ENCODE results near the gene RHBDD3.

Gene RHBDD3

DNA sequence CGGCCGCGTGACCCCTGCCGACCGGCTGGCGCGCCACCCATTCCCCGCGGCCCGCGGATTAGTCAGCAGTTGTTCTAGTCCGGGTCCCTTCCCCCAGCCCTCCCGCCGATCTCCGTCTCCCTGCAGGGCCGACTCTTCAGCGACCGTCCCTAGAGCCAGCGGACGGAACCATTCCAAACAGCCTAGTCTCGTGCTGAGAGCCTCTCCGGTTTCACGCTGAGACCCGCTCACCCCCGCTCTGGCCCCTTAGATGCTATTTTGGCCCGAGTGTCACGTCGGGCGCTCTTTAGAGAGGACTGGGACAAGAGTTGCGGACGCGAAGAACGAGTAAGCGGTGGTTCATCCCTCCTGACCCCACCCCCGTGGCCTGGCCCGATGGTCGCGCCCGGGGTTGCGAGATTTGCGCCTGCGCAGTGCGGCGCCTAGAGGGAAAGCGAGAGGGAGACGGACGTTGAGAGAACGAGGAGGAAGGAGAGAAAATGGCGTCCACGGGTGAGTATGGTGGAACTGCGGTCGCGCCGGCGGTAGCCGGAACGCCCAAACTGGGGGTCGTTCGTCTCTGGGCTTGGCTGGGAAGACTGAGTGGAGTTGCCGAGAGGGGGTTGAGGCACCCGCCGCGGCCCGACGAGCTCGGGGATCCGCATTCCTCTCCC is at the start of gene RHBDD3, which contains the start of gene EWSR1:
RHBDD3 (minus strand) TSS at position 124 of the 653 bp plus-strand sequence. CDS start 2,355 bp downstream, outside the sequence.
EWSR1 (plus strand) TSS at position 411 of the 653 bp plus-strand sequence; CDS start at position 480, 69 bp downstream.
- peak; percentile 94 to 95 for DNase-seq (ENCODE audit: low read depth in 1 of 2, low spot score in 1 of 2)

DNA sequence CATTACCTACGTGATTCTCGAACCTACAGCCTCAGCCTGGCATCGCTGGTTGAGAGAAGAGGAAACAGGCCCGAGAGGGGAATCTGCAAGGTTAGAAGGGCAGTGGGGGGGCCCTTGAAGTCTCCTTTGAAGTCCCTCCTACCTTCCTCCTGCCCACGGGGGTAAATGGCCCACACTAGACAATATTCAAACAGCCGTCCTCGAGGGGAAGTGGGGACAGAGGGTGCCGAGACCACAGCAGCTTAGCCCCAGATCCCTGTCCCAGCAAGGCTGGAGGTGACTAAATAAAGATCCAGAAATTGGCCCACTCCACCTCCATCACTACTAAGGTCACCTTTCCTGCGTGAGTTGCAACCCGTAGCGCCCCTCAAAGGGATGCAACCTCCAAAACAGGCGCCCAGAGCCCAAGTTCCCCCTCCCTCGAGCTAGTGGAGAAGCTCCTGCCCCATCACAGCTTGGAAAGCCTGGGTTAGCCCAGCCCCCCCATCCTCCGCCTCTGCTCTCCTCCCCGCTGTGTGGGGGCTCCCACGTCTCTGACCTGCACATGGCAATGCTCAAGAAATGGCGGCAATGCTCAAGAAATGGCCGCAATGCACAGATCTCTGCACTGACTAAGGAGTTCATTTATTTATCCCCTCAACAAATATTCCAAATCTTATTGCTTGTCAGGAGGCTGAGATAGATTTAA is 48.5 kb upstream of the RHBDD3 start:
- no peak for DNase-seq (ENCODE audit: low read depth in 1 of 2, low spot score in 1 of 2)

DNA sequence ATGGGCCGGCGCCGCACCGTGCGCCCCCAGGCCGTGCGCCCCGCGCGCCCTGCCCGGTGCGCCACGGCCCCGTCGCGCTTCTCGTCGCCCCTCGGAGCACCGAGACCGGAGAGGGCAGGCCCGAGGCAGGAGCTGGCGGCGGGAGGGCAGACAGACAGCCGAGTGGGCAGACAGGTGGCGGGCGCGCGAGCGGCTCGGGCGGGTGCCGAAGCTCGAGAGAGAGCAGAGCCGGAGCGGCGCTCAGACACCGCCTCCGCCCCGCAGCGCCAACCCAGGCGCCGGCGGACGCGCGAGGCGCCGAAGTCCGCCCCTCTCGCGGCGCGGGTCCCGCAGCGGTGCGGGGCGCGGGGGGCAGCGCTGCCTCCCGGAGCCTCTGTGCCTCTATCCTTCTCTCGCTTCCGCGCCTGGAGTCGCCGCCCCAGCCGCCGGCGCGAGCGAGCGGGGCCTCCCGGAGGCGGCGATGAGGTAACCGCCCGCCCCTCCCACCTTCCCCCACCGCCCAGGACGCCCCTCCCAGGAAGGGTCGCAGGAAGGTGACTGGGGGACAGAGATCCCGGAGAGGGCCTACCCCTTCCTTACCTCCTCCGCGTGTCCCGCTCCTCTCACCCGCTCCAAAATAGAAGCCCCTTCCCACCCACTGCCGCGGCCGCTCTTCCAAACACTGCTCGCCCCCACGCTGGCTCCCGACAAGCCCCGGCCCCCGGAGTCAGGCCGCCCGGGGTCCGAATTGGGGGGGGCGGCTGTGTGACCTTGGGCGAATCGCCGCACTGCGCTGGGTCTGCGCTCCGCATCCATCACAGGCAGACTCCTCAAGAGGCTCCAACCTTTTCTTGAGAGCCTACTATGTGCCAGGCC is 47.7 kb upstream of the RHBDD3 start, which contains the start of gene RASL10A:
RASL10A (minus strand) TSS at position 412 of the 855 bp plus-strand sequence. CDS start 451 bp downstream, outside the sequence.
- DNase-seq (ENCODE audit: low read depth in 1 of 2, low spot score in 1 of 2): no peak

DNA sequence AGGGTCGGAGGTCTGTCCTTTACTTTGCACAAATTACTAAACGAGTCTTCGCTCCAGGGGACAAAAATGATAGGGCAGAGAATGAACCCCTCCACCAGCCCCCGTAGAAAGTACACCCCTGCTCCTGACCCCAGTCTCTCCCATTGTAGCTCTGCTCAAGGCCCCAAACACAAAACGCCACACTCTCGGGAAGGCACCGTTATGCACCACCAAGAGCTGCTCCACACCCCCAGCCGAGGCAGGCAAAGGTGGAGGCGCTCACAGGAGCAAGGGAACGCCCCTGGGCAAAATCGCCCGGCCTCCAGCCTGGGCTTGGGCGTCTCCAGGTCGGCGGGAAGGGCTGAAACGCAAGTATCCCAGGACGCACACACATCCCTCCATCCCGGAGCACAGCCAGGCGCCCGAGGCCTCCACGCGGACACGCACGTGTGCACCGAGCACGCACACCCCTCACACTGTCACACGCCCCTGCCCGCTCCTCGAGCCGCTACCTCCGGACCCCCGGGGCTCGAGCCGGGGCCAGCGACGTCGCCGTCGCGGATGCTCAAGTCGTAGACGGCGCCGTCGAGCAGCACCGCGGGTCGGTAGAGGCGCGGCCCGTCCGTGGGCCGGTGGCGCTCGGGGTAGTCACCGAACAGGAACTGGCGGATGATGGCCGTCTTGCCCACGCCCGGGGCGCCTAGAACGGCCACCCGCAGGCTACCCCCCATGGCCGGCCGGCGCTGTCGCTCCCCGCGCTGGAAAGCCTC is 46.9 kb upstream of the RHBDD3 start:
- DNase-seq (ENCODE audit: low read depth in 1 of 2, low spot score in 1 of 2): no peak

DNA sequence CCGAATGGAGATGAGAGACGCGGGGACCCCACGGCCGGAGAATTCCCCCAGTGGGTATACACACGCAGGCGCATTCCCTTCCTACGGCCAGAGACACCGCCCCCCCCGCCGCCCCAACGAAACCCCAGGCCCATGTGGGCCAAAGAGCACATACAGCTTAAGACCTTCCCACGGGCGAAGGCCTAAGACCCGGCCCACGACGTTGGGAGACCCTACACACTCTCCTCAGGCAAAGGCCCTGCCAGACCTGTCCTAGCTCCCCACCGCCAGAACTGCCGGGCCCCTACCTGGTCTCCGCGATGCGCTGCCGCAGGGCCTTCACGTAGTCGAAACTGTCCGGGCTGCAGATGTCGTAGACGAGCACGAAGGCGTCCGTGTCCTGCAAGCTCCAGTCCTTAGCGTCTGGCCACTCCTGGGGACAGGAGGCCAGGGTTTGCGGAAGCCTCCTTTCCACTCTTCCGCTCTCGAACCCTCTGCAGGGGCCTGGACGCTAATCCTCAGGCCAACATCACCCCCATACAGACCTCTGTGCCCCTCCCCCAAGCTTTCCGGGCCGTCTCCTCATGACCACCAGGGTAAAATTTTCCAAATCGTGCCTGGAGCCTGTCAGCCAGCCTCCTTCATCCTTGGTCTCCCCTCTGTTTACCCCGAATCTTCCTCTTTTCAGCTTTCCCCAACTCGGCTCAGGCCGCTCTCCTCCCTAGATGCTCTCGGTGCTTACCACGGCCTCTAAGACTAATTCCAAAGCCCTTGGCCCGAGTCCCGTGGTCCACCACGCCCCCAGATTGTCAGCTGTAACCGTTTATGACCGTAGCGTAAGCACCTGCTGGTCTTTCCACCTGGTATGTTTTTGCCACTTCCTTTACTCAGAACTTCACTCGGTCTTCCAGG is 46.0 kb upstream of the RHBDD3 start:
- no peak for DNase-seq (ENCODE audit: low read depth in 1 of 2, low spot score in 1 of 2)

DNA sequence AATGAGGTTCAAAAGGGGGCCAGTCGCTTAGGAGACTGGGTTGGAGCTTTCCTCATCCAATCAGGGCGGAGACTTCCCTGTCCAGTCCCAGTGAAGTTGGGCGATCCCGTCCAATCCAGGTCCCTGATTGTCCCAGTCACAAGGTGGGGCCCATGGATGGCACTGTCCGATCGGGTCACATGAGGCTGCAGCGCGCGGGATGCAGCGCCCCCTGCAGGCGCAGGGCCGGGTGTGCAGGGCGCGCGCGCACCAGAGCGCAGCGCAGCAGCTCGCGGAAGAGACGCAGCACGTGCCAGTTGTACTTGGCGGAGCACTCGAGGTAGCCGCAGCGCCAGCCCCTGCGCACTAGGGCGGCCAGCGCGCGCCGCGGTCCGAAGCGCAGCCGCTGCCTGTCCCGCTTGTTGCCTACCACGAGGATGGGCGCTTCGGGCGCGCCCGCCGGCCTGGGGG is 45.4 kb upstream of the RHBDD3 start:
- no peak for DNase-seq (ENCODE audit: low read depth in 1 of 2, low spot score in 1 of 2)

DNA sequence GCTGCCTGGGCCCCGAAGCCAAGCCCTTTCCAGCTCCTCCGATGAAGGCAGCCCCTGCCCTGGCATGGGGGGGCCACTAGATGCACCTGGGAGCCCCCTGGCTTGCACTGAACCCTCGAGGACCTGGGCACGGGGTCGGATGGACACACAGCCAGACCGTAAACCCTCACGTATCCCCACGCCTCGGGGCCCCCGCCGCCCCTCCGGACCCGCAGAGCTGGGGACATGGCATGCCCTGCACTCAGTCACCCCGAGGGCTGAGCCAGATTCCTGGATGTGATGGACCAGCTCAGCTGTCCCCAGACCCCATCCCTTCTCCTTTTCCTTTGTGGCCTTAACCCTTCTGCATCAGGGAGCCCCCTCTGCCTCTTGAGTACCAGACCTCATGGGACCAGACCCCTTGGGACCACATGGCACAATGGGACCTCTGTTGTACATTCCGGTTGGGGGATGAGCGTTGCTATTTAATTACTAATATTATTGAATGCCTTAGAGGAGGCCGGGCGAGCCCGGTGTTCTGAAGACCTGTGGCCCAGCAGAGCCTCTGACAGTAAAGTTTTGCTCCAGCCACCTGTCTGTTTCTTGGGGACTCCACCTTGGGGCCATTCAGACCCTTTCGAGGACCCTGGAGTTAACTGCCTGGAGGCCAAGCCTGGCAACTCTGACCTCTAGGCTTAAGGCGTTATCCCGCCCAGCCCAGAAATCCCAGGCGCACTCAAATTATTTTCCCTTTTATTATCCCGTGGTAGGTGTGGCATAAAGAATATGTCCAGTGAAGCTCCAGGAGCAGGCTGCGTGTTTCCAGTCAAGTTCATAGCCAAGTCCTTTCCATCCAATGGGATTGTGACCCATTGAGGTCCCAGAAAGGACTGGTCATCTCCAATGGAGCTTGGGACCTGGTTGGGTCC is 44.7 kb upstream of the RHBDD3 start:
- DNase-seq (ENCODE audit: low read depth in 1 of 2, low spot score in 1 of 2): no peak

DNA sequence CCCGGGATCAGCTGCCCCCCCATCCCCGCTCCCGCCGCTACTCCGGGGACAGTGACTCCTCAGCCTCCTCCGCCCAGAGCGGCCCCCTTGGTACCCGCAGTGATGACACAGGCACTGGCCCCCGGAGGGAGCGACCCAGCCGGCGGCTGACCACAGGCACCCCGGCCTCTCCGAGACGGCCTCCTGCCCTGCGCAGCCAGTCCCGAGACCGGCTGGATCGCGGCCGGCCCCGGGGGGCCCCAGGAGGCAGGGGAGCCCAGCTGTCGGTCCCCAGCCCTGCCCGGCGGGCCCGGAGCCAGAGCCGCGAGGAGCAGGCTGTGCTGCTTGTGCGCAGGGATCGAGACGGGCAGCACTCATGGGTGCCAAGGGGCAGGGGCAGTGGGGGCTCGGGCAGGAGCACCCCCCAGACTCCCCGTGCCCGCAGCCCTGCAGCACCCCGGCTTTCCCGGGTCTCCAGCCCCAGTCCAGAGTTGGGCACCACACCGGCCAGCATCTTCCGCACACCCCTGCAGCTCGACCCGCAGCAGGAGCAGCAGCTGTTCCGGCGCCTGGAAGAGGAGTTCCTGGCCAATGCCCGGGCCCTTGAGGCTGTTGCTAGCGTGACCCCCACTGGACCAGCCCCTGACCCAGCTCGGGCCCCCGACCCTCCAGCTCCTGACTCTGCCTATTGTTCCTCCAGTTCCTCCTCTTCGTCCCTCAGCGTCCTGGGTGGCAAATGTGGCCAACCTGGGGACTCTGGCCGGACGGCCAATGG is 43.9 kb upstream of the RHBDD3 start:
- no peak for DNase-seq (ENCODE audit: low read depth in 1 of 2, low spot score in 1 of 2)

DNA sequence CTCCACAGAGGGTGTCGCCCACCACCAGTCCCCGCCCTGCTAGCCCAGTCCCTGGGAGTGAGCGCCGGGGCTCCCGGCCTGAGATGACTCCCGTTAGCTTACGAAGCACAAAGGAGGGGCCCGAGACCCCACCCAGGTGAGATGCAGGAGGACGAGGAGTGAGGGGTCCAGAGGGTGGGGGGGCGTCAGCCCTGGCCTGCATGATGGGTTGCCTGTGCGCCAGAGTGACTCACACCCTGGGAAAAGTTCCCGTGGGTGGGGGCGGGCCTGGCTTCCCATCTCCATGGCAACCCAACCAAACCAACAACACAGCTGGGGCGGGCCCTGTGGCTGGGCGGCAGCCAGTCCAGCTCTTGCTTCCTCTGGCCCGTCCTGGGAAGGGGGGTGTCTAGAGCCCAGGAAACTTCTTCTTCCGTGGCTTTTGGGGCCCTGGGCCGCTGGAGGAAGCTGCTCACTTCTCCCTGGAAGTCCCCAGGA is 43.1 kb upstream of the RHBDD3 start:
- peak in 1 of 2 donors; percentile 30 for DNase-seq (ENCODE audit: low read depth in 1 of 2, low spot score in 1 of 2)

DNA sequence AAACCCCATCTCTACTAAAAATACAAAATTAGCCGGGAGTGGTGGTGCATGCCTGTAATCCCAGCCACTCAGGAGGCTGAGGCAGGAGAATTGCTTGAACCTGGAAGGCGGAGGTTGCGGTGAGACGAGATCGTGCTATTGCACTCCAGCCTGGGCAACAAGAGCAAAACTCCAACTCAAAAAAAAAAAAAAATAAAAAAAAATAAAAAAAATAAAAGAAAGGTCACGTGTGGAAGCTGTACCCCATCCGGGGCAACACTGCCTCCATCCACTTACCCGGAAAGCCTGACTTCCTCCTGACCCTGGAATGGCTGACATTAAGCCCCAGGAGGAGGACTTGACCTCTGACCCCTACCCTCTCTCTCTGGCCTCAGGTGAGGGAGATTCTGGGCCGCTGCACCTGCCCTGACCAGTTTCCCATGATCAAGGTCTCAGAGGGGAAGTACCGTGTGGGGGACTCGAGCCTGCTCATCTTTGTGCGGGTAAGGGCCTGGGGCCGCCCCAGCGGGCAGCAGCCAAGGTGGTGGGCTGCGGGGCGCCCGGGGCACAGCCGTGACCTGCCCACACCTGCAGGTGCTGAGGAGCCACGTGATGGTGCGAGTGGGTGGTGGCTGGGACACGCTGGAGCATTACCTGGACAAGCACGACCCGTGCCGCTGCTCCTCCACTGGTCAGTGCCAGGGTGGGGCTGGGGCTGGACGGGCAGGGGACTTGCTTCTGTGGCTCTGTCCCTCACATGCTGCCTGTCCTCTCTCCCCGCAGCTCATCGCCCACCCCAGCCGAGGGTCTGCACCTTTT is 42.5 kb upstream of the RHBDD3 start:
- DNase-seq (ENCODE audit: low read depth in 1 of 2, low spot score in 1 of 2): no peak

DNA sequence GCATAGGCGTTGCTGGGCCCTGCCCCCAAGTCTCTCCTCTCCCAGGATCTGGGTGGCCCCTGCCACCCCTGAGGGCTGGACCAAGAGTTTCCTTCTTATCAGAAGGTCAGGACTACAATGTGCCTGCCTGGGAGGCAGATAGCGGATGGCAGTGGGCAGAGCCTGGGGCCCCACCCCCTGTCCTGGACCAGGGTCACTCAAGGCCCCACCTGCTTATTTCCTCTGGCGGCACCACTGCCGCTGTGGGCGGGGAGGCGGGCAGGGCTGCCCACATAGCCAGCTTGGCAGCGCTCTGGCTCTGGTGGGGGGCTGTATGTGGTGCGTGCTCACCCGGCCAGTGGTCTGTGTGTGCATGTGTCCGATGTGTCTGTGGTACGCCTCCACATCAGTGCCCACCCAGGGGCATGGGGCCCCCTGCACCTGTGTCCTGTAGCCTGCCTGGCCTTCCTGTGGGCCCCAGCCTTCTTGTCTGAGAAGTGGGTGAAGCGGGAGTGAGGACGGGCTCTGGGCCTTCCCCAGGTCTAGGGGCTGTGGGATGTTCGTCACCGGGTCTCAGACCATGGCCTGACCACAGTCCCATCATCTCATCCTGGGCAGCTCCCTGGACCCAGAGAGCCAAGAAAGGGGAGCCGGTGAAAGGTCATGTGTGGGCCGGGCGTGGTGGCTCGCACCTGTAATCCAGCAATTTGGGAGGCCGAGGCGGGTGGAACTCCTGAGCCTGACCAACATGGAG is 41.7 kb upstream of the RHBDD3 start:
- DNase-seq (ENCODE audit: low read depth in 1 of 2, low spot score in 1 of 2): no peak

DNA sequence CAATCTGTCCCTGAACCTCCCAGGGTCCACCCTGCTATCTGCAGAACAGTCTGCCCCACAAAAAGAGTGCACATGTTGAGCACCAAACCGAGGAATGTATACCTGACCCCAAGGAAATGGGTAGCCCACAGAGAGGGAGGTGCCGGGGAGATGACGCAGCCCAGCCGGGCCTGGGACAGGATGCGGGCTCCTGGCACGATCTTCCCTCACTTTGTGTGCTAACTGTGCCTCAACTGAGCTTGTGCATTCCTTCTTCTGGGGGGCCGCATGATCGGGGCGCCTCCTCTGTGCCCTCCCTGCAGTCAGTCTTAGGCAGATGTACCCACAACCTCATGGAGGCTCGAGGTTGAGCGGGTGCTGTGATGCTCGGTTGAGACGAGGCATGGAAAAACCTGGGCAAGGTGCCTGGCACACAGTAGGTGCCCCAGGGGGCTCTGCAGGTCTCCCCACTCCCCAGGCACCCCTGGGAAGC is 41.0 kb upstream of the RHBDD3 start:
- no peak for DNase-seq (ENCODE audit: low read depth in 1 of 2, low spot score in 1 of 2)

DNA sequence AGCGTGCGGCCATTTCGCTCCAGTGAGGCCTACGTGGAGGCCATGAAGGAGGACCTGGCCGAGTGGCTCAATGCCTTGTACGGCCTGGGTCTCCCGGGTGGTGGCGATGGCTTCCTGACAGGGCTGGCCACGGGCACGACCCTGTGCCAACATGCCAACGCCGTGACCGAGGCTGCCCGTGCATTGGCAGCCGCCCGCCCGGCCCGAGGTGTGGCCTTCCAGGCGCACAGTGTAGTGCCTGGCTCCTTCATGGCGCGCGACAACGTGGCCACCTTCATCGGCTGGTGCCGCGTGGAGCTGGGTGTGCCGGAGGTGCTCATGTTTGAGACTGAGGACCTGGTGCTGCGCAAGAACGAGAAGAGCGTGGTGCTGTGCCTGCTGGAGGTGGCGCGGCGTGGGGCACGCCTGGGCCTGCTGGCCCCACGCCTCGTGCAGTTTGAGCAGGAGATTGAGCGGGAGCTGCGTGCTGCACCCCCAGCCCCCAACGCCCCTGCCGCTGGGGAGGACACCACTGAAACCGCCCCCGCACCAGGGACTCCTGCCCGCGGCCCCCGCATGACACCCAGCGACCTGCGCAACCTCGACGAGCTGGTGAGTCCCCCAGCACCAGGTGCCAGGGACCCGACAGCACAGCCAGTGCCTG is 40.5 kb upstream of the RHBDD3 start:
- DNase-seq (ENCODE audit: low read depth in 1 of 2, low spot score in 1 of 2): no peak

DNA sequence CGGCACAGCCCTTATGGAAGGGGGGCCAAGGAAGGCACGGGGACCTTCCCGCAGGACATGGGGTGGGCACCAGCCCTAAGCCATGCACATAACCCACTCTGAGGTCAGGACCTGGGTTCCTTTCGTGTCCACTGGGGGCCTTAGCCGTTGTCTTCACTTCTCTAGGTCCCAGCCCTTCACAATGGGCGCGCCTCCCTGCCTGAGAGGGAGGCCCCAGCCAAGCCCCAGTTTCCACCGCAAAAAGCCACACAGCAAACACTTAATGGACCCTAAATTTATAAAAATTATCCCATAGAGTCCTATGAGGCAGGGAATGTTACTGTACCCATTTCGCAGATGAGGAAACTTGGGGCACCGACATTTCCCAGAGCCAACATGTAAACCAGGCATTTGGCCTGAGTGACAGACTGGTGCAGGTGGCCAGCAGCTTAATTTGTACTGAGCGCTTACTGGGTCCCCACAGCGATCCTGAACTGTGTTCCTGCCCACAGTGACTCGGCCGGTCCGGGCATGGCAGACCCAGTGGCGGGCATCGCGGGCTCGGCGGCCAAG is 39.9 kb upstream of the RHBDD3 start:
- DNase-seq (ENCODE audit: low read depth in 1 of 2, low spot score in 1 of 2): no peak

DNA sequence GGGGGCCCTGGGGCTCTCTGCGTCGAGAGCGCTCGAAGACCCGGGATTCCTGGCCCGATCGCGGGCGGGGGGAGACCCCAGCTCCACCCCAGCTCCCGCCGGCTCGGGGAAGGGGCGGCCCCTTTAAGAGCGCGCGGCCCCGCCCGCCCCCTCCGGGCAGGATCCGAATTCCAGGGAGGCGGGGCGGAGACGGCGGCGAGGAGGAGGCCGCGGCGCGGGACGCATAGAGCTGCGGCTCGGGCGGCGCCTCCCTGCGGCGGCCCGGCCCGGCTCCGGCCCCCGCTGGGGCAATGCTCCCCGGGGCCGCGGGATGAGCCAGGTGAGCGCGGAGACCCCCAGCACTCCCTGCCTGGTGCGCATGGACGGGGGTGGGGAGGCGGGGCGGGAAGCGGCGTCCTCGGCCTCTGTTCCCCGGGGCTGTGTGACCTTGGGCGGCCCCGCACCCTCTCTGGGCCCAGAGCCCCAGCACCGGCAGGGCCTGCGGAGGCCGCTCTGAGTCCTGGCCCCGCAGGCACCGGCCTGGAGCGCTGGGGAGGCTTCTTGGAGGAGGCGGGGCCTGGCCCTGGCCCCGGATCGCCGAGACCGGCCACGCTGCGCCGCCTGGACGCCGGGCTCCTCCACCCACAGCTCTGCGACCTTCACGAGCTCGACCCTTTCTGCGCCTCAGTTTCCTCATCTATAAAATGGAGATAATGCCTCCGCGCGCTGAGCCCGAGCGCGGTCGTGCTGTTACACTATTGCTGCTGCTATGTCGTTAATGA is 39.2 kb upstream of the RHBDD3 start:
- DNase-seq (ENCODE audit: low read depth in 1 of 2, low spot score in 1 of 2): no peak

All from activated T-helper 1 cell treated with anti-CD3 and anti-CD28 coated beads, Interleukin-2, amount 50 U/mL, for 16 hours (primary cell).